GM12801 (cell line): ENCODE results near the gene ZNF711.

Experiments used
- TF ChIP-seq, protein P1 (sequence below): IDR thresholded peaks from one replicate; pipeline ENCODE4 v1.5.1; 2011; ENCODE audit warnings: control low read depth; ENCODE audit not compliant: insufficient read length; ENCODE audit errors: extremely low read depth

ZNF711 gene

DNA sequence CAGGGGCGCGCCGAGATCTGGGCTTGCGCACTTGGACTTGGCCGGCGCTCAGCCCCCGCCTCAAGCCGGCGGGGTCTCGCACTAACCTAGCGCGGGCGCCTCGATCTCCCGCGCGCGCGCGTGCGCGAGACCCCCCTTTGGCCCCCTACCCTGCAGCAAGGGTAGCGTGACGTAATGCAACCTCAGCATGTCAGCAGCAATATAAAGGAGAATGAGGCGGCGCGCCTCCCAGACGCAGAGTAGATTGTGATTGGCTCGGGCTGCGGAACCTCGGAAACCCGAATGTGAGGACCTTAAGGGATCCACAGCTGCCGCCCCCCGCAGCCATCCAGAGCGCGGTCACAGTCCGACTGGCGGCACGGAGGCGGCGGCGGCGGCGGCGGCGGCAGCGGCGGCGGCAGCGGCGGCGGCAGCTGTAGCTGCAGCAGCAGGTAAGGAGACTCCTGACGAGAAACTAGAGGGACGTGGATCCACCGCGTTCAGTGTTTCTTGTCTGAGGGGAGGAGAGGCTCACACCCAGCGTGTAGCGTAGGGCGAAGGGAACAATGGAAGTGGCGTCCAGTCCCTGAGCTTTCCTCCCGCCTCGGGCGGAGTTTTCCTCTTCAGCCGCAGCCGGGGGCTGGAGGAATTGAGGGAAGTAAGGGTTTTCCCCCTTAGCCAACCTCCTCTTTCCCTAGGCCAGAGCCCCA lies at the start of gene ZNF711, which contains the start of gene SATL1:
TSS of gene ZNF711 (plus strand) at position 231 of the 689 bp plus-strand sequence. CDS start 3,582 bp downstream, outside the sequence.
TSS of gene SATL1 (minus strand) at position 19 of the 689 bp plus-strand sequence. CDS start 134,811 bp downstream, outside the sequence.
- TF ChIP-seq, protein P1, sequence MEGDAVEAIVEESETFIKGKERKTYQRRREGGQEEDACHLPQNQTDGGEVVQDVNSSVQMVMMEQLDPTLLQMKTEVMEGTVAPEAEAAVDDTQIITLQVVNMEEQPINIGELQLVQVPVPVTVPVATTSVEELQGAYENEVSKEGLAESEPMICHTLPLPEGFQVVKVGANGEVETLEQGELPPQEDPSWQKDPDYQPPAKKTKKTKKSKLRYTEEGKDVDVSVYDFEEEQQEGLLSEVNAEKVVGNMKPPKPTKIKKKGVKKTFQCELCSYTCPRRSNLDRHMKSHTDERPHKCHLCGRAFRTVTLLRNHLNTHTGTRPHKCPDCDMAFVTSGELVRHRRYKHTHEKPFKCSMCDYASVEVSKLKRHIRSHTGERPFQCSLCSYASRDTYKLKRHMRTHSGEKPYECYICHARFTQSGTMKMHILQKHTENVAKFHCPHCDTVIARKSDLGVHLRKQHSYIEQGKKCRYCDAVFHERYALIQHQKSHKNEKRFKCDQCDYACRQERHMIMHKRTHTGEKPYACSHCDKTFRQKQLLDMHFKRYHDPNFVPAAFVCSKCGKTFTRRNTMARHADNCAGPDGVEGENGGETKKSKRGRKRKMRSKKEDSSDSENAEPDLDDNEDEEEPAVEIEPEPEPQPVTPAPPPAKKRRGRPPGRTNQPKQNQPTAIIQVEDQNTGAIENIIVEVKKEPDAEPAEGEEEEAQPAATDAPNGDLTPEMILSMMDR = no peak

DNA sequence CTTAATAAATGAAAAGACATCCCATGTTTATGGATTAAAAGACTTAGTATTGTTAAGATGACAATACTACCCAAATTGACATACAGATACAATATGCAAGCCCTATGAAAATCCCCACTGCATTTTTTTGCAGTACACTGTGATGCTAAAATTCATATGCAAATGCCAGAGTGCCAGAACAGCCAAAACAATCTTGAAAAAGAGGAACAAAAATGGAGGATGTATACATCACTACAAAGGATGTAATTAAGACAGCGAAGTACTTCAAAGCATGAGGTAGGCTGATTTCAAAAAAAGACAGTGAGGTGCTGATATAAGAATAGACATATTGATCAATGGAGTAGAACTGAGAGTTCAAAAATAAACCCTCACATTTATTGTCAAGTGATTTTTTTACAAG lies 47.5 kb upstream of the ZNF711 start:
- TF ChIP-seq, protein P1 = no peak

DNA sequence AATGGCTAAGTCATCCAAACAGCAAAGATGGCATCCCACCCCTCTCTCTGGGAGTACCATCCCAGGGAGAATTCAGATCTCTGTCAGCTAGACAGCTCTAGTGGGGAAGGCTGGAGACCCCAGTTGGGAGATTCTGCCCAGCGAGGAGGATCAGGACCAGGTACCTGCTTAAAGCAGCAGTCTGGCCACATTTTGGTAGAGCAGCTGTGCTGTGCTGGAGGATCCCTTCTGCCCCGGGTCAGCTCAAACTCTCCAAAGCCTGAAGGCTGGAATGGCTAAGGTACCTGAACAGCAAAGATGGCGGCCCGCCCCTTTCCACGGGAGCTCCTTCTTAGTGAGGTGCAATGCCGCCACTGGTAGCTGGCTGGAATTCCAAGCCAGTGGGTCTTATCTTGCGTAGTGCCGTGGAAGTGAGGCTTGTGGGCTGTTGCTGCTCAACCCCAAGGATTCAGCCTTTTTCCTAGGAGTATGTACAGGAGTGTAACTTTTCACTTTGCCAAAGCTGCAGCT lies 40.3 kb upstream of the ZNF711 start:
- TF ChIP-seq, protein P1 = no peak

DNA sequence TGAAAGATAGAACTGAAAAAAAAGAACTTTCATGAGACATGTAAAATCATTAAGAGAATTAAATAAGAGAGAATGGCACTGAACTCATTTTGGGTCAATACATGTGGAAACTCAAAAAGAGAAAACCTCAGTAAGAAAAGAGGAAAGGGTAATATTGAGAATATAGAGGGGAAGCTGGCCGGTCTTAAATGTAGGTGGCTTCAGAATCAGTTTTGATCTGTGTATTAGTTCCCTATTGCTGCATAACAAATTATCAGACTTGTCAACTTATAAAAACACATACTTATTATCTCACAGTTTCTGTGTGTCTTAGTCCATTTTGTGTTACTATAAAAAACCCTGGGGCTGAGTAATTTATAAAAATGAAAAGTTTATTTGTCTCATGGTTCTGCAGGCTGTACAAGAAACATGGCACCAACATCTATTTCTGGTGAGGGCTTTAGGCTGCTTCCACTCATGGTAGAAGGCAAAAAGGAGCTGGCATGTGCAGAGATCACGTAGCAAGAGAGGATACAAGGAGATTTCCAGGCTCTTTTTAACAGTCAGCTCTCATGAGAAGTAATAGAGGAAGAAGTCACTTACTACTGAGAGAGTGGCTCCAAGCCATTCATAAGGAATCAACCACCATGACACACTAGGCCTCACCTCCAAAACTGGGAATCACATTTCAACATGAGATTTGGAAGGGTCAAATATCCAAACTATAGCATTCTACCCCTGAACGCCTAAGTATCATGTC lies 29.8 kb upstream of the ZNF711 start:
- TF ChIP-seq, protein P1 = no peak

DNA sequence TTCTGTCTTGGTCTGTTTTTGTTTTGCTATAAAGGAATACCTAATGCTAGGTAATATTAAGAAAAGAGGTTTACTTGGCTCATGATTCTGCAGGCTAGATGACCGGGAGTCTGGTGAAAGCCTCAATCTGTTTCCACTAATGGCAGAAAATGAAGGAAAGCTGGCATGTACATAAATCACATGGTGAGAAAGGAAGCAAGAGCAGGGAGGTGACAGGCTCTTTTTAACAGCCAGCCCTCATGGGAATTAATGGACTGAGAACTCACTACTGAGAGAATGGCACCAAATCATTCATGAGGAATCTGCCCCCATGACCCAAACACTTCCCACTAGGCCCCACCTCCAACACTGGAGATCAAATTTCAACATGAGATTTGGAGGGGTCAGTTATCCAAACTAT lies 27.8 kb upstream of the ZNF711 start:
- TF ChIP-seq, protein P1 = no peak

DNA sequence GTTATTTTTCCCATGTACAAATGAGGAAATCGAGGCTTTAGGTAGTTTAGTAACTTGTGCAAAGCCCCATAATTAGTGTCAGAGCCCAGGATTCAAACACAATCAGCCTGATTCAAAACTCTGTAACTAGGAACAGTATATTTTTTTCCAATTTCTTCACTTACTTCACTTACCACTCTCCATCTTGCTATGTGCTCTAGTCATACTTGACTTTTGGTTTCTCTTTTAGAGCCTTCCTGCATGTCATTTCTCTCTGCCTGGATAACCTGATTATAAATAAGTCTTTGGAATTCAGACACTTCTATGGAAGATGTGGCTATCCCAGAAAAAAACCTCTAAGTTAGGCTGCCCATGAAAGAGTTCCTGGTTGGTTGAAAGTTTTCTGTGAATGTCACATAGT lies 22.4 kb upstream of the ZNF711 start:
- TF ChIP-seq, protein P1 = no peak

DNA sequence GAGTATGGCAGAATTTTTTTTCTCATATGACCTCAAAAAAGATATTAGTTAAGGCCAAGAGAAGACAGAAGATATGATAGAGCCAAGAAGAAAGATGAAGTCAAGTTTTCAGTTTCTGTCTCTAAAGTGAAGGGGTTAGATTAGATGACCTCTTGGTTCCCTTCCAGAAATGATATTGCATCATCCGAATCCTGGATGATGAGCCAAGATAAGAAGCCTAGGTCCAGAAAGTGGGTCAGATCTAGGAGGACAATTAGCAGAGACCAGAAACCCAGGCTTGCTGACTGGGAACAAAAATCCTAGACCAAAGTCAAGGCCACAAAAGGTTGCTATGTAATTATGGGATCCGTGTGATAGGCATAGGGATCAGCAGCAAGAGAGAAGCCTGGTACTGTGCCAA lies 20.4 kb upstream of the ZNF711 start:
- TF ChIP-seq, protein P1 = no peak
